HepG2 (cell line): Measurements from ENCODE around the gene SDR39U1.

ENCODE experiments used
- ATF7 ChIP-seq, 2 experiments: fragments of 450-650 bp in 1 of 2; sonication (generic) in 1 of 2; formaldehyde crosslinking in 1 of 2; IDR thresholded peaks; 2 replicates each; pipeline versions ENCODE4 v1.4.0 to v1.6.1; 2016 to 2020; ENCODE audit warnings: antibody characterized with exemption in 1 of 2, mild to moderate bottlenecking in 1 of 2, missing genetic modification reagents in 1 of 2
- CTCF ChIP-seq: sonication (generic); formaldehyde crosslinking; IDR thresholded peaks from 2 replicates; pipeline ENCODE4 v1.5.0; 2020; ENCODE audit warnings: mild to moderate bottlenecking, missing genetic modification reagents, moderate library complexity
- NFE2L2 ChIP-seq: fragments of 150-350 bp; IDR thresholded peaks from 2 replicates; pipeline ENCODE4 v1.6.1; 2014; ENCODE audit warnings: low read length
- POLR2A ChIP-seq, 2 experiments: IDR thresholded peaks; 2 replicates each; pipeline ENCODE4 v1.6.1; 2011; ENCODE audit warnings: low read depth in 2 of 2, low read length in 2 of 2, mild to moderate bottlenecking in 1 of 2, moderate library complexity in 1 of 2; ENCODE audit not compliant: insufficient read depth in 1 of 2
- UBTF ChIP-seq: sonication (generic); formaldehyde crosslinking; IDR thresholded peaks from 2 replicates; pipeline ENCODE4 v1.4.0; 2020; ENCODE audit warnings: mild to moderate bottlenecking, missing genetic modification reagents
- YY1 ChIP-seq: IDR thresholded peaks from 2 replicates; pipeline ENCODE4 v1.6.1; 2011; ENCODE audit warnings: low read length, low read depth, moderate library complexity, mild to moderate bottlenecking; ENCODE audit not compliant: insufficient read depth, insufficient replicate concordance
- ZBTB8A ChIP-seq: sonication (generic); formaldehyde crosslinking; IDR thresholded peaks from 2 replicates; pipeline ENCODE4 v1.4.0; 2020; ENCODE audit warnings: mild to moderate bottlenecking, low read depth, missing genetic modification reagents, borderline replicate concordance
- ZNF326 ChIP-seq: sonication (generic); formaldehyde crosslinking; IDR thresholded peaks from 2 replicates; pipeline ENCODE4 v1.4.0; 2020; ENCODE audit warnings: missing genetic modification reagents, borderline replicate concordance
- ZNF460 ChIP-seq: sonication (generic); formaldehyde crosslinking; IDR thresholded peaks from 2 replicates; pipeline ENCODE4 v1.5.1; 2020; ENCODE audit warnings: missing genetic modification reagents, mild to moderate bottlenecking, borderline replicate concordance
- ZNF549 ChIP-seq: sonication (generic); formaldehyde crosslinking; IDR thresholded peaks from 2 replicates; pipeline ENCODE4 v1.5.0; 2020; ENCODE audit warnings: missing genetic modification reagents

- TF ChIP-seq YY1 (no peak), UBTF (CRISPR knock-in tag) (no peak), CTCF (no peak), POLR2A (IDR thresholded peaks at IDR 0.05; ENCODE audit: insufficient read depth in 1 of 2, low read depth in 2 of 2, low read length in 2 of 2) (no peak), ATF7 (IDR thresholded peaks at IDR 0.05) (no peak), ATF7 (CRISPR knock-in tag; IDR thresholded peaks at IDR 0.05) (no peak), ZNF549 (no peak), ZNF460 (CRISPR knock-in tag) (no peak), ZNF326 (CRISPR knock-in tag) (no peak), NFE2L2 (no peak), ZBTB8A (no peak)
These were observed 8.5 kb downstream of the SDR39U1 start for GRCh38 chr14:24434036-24434435.
